ENCODE data around the gene OSBPL9.

DNA sequence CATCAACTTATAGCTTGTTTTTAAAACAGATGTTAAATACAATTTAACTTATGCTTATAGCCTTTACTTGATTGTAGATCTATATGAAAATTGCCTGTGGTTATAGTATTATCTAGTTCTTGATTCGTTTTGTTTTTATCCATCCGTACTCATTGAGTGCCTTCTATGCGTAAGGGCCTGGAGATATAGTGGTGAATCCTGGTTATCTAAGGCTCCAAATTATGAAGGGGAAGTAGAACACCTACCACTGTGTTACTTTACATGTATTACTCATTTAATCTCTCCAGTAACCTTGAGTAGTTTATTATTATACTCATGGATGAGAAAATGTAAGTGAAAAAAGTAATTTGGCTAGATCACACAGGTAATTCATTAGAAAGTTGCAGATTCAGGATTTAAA, 121.8 kb downstream of the OSBPL9 start:
- TF ChIP-seq, protein P1, sequence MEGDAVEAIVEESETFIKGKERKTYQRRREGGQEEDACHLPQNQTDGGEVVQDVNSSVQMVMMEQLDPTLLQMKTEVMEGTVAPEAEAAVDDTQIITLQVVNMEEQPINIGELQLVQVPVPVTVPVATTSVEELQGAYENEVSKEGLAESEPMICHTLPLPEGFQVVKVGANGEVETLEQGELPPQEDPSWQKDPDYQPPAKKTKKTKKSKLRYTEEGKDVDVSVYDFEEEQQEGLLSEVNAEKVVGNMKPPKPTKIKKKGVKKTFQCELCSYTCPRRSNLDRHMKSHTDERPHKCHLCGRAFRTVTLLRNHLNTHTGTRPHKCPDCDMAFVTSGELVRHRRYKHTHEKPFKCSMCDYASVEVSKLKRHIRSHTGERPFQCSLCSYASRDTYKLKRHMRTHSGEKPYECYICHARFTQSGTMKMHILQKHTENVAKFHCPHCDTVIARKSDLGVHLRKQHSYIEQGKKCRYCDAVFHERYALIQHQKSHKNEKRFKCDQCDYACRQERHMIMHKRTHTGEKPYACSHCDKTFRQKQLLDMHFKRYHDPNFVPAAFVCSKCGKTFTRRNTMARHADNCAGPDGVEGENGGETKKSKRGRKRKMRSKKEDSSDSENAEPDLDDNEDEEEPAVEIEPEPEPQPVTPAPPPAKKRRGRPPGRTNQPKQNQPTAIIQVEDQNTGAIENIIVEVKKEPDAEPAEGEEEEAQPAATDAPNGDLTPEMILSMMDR (IDR thresholded peaks at IDR 0.05; ENCODE audit: low read length) = no peak
- no peak for TF ChIP-seq EZH2 (IDR thresholded peaks at IDR 0.05; ENCODE audit: borderline replicate concordance, low read length)

Measured in OCI-LY1 (cell line).